ENCODE data around the gene JUP.
A peak's percentile ranks its signal among the peaks of the same experiment; 100 is the strongest.

The JUP gene

DNA sequence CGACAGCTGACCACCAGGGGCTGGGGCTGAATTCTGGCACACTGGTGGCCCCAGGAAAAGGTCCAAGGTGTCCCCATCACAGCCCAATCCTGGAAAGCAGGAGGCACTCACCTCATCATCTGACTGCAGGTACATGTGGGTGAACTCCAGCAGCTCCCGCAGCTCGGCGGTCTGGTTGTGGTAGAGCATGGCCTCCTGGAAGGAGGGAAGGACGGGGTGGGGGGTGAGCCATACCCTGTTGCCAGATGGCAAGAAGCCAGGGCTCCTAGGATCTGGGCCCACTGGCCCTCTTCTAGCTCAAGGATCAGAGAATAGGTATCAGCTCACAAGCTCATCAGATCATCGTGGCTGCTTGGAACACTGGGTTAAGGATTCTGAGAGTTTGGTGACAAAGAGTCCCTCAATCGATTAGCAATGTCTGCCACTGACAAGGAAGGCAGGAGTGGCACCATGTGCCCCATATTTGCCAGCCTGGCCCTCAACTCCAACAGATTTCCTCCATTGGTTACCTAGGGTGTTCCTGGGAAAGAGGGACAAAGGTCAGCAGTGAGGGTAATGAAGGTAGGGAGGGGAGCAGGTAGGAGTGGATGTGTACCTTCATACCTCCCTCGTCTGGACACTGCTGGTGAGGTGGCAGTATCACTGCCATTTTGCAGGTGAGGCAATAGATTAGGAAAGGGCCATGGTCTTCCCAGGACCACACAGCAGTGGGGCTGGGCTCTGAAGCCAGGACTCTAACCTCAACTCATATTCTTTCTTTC, 20.4 kb upstream of the JUP start:
- no peak for DNase-seq

DNA sequence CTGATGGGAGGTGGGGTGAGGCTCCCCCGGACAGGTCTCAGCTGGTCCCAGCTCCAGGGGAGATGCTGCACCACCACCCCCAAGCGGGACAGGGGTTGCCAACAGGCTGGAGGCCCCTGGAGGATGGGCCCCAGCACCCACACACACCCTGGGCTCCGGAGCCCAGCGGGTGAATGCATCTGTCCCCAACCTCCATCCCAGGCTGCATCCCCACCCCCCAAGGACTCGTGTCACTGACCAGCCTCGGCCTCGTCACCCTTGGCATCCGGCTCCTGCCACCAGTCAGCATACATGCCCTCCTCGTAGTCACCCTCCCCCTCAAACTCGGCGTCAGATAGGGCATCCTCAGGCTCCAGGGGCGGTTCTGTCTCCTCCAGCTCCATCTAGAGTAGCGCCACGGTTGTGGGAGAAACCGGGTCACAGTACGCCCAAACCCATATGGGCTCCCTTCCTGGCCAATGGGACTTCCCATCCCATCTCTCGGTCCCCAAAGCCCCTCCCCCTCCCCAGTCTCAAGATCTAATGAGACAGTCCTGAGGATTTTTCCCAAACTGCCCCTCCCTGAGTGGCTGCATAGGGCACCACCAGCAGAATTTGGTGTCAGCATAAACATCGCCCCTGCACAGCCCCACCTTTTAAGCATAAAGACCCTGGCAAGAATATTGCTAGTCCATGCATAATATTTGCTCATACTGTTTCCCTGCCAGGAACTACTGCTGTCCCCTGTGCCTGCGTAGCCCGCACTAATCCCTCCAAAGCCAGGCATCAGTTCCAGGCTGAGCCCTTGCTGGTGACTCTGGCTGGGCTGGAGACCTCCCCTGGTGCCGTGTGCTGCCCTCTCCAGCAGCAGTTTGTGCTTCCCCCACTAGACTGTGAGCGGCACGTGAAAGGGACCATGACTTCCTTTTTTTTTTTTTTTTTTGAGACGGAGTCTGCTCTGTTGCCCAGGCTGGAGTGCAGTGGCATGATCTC, 16.8 kb upstream of the JUP start:
- DNase-seq: no peak

DNA sequence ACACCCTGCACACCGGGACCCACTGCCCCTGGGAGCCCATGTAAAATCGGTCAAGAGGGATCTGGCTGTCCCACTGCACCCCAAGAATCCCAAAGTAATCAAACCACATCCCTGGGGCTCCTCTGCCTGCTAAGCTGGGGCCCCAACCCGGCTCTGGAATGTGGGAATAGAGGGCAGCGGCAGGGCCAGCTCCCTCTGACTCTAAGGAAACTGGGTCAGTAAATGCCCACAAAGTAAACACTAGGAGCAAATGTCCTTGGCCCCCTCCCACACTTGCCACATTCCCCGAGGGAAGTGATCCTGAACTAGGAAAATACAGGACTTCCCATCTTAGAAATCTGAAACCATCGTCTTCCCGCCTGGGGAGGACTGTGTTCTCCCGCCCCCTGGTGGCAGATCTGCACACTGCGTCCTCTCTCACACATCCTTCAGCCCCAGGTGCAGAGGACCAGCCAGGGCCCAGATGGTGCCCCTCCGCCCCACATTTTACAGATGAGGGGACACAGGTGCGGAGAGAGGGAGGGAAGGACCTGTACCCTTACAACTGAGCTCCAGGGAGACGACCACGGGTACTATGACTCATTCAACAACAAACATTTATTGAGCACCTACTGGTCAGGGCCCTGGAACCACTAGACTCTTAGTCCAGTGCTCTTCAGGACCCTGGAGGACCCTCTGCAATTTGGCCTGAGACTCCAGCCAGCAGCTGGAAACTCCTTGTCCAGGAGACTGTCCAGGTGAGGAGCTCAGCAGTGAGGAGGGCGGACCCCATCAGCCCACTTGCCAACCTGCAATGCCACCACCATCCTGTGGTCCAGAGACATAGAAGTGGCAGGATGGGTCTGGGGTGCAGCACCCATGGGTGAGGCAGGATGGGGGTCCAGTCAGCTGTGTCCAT, 15.1 kb upstream of the JUP start:
- peak; percentile 73 for DNase-seq

DNA sequence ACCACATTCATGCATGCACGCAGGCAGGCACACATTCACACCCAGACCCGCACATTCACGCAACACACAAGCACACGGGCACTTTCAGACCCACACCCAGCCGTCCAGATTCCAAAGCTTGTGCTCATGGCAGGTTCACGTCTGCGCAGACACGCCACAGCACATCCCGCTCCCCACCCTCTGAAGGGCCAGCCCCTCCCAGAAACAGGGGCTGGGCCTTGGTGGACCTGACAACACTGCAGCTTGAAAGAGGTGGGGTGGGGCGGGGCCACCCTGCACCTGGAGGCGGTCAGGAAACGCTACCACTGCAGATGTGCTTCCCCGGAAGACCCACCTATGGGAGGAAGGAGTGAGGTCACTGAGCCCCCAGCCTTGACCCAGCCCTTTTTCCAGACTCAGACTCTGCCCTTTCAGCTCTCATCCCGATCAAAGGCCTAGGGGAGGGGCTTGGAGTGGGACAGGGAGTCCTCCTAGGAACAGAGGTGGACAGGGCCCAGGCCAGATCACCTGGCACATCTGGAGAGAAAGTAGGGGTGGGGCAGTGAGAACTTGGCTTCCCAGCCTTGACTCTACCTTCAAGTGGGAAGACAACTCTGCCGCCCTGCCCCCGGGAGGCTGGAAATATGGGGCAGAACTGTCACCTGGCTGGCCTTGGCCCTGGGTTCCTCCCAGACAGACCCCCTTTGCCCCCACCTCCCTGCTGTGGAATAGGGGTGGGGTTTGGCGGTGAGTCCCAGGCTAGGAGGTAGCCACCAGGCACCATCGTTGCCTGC, 14.3 kb upstream of the JUP start:
- no peak for DNase-seq

DNA sequence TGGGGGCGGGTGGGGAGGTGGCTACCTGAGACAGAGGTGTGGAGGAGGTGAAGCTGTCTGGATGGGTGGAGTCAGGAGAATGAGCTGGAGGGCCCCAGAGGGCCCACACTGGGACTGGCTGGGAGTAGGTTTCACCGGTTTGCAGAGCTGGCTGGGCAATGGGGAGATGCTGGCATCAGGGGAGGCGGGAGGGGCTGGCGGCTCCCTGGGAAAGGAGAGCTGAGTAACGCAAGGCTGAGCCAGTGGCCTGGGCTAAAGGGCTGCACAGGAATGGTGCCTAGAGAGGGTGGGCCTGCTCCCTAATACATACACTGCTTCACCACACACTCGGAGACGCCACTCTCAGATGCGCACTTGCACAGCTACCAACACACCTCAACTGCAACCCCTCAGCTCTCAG, 12.9 kb upstream of the JUP start:
- no peak for DNase-seq

DNA sequence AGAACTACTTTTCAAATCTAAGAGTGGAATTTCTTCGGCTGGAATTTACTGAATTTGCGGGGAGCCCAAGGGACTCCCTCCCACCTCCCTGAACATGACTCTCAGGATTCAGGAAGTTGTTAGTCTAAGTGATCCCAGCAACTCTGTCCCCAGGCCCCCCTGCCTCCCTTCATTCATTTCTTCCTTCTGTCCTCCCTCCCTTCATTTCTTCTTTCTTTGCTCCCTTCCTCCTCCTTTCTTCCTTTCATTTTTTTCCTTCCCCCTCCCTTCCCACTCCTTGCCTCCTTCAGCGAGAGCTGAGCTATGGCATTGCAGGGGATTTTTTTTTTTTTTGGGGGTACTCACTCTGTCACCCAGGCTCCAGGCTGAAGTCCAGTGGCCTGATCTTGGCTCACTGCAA, 10.9 kb upstream of the JUP start:
- DNase-seq: no peak

DNA sequence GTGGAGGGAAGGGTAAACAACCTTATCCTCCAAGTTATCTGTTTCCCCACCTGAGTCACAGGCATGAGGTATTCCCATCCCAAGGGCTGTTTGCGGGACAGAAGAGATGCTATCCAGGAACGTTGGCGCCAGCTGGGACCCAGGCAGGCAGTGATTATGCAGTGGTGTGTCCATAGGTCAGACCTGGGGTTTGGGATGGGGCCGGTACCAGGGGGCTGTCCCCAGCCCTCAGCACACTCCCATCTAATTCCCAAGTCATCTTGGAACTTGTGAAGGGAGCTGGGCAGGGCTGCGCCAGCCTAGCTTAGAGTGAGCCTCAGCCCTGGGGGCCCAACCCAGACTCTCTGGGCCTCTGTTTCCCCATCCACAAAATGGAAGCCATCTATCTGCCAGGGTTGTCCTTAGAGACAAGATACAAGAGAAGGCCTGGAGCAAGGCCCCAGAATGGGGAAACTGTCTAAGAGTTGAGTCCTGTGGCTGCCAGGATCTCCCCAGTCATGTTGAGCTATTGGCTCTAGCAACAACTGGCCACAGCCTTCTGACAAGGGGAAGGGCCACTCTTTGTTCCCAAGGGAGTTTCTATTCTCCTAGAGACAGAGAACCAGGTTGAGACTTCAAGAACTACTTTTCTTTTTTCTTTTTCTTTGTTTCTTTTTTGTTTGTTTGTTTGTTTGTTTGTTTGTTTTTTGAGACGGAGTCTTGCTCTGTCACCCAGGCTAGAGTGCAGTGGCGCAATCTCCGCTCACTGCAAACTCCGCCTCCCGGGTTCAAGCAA, 9.8 kb upstream of the JUP start:
- no peak for DNase-seq

DNA sequence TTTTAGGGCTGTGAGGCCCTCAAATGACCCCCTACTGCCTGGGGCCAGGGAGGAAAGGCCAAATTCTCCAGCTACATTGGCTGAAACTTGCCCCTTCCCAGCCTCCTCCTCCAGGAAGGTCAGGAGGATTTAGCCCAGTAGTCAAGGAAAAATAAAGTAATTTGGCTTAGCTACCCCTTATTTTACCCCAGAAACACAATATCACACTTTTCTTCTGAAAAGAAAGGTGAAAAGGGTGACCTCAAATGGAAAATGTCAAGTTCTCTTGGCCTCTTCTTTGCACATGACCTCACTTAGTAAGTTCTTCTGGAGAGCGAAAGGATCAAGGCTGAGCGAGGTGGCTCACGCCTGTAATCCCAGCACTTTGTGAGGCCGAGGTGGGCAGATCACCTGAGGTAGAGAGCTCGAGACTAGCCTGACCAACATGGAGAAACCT, 8.0 kb upstream of the JUP start:
- no peak for DNase-seq

DNA sequence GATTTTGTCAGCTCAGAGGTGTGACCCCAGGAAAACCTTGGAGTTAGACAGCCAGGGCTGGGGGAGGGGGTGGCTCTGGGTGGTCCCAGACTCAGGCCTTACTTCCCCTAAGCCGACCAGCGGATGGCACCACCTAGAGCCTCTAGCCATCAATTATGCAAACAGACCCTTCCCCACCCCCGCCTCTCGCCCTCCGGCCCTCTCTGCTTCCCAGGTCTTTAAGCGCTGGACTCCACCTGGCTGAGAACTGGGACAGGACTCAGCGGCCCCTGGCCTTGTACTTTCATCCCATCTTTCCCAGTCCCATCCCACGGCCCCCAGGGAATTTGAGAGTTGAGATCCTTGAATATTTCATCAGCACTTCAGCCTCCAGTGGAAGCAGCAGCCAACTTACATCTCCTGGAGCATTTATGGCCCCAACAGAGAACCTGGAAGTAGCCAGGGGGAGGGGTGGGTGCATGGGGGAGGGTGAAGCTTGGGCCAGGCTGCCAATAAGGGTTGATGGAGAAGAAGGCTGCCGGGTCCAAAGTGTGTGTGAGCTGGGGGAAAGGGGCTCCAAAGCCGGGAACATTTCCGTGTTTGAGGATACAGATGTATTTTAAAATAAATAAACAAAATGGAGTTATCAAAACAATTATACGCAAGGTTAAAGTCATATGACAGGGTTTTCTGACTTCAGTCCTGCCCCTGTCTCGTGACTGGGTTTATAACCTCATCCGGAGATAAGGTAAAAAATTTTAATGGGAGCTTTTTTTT, 7.5 kb upstream of the JUP start:
- DNase-seq: no peak

DNA sequence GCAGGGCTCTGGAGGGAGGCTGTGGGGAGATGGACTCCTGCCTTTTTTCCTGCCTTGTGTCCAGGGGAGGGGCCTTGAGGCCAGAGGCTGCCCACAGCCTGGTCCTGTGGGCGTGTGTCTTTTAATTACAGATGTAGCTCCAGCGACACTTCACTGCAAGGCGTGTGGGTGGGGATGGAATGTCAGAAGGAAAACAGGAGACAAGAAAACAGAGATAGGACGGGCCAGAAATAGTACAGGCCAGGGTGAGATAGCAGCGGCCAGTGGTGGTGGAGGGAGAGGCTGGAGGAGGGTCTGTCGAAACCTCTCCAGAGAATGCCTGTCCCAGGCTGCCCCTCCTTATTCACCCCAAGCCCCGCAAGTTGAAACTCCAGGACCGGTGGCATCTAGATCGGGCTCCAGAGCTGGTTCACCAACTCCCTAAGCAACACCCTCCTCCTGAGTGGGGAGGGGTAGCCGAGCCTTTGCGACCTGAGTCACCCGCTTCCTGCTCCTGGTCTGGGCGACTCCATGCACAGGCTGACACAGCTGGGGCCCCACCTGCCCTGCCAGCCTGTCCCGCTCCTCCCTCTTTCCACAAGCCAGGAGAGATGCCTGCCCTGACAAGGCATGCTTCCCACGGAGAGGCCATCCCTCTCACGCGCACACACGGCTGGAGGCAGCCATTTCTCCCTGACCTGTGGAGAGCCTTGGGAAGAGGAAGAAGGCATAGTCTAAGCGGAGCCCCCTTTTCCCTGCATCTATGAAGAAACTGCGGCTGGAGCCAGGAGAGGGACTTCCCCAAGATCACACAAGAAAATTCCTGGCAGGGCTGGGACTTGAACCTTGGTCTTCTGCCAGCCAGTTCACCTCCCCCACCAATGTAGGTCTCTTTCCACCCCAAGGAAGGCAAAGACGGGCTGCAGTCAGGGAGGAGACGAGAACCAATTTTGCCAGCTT, 6.6 kb upstream of the JUP start:
- DNase-seq: no peak

DNA sequence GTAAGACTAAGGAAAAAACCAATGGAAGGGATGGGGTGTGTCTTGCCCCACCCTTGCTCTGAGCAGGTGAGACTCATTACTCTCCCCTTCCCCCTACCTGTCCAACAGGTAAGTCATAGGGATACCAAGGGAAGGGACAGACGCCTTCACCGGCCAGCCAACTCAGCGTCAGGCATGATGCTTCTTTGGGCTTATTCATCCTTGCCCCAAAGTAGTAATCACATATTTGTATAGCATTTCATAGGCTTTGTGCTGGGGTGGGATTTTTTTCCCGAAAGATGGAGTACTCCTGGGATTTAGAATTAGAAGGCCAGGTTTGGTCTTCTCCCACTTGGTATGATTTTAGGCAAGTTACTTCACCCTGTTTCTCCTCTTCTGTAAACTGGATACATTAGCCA, 509 bp upstream of the JUP start:
- DNase-seq: no peak

DNA sequence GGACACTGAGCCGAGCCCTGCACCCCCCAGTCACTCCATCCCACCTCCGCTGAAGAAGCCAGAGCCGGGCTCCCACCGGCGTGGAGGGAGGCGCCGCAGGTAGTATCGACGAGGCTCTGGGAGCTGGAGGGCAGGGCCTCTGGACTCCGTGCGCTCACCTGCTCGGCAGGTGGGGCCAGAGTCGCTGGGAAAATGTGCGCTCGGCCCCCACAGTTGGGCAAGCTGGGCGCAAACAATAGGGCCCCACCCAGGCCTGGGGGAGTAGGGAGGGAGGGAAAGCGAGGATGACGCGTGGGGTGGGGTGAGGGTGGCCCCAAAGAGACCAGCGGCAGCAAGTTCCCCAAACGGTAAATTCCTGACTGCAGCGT, 668 bp downstream of the JUP start:
- no peak for DNase-seq

DNA sequence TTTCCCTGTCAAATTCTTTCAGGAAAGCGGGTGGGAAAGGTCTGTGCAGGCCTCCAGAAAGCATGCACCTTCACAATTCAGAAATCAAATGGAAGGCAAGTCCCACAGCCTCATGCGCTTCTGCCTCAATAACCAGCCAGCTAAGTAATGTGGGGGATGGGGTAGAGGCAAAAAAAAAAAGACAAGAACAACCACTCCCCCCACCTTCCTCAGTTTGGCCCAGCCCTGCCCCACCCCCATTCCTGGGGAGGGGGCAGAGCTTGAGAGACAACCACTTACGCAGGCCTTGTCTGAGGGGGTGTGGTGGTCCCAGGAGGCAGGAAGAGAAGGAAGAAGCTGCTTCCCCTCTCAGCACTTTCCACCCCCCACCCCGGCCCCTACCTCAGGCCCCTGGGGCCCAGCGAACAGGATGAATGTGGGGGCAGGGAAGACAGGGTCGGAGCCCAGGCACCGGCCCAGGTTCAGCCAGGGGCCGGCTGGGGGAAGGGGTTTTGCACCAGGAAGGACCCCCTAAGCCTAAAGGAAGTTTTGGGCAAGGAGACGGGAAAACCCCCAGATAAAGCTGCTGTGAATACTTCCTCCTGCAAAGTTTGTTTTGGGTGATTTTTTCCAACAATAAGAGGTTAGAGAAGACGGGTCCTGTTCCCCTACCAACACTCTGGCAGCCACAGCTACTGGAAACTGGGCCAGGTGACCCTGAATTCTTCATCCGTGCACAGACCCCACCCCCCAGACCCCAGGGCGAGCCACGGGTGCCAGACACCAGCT, 1.2 kb downstream of the JUP start:
- no peak for DNase-seq

DNA sequence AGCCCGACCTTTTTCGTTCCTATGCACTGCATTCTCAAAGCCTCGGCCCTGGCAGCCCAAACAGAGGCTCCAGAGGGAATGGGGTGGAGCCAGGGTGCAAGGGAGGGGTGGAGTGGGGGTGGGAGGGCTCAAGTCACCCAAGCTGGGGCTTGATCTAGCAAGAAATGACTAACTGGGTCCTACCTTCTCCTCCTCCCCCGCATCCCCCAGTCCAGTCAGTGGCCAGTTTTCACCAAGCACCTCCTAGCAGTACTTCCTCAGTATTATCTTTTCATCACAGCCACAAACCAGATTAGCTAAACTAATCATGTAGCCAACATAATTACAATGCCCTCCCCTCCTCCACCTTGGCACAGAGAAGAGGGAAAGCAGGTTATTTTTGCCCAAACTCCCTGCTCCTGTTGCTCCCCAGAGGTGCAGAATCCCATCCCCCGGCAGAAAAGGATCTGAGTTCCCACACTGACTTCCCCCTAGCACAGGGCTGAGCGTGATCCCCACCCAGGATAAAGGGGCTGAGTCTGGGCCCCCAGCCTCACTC, 2.2 kb downstream of the JUP start:
- DNase-seq: no peak

DNA sequence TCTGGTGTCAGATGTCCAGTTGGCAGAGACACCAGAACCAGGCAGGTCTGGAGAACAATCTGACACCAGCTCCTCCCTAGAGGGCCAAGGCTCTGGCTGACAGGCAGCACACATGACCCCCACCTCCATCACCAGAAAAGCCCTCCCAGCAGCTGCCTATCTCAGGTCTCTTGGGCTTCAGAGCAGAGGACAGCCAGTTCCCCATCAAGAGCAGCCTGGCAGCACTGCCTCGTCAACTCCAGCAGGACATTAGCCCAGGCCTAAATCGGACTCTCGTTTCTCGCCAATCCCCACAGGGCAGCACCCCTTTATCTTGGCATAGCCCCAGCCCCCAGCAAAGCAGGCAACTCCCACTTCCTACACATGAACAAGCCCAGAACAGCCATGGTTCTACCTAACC, 4.4 kb downstream of the JUP start:
- no peak for DNase-seq

DNA sequence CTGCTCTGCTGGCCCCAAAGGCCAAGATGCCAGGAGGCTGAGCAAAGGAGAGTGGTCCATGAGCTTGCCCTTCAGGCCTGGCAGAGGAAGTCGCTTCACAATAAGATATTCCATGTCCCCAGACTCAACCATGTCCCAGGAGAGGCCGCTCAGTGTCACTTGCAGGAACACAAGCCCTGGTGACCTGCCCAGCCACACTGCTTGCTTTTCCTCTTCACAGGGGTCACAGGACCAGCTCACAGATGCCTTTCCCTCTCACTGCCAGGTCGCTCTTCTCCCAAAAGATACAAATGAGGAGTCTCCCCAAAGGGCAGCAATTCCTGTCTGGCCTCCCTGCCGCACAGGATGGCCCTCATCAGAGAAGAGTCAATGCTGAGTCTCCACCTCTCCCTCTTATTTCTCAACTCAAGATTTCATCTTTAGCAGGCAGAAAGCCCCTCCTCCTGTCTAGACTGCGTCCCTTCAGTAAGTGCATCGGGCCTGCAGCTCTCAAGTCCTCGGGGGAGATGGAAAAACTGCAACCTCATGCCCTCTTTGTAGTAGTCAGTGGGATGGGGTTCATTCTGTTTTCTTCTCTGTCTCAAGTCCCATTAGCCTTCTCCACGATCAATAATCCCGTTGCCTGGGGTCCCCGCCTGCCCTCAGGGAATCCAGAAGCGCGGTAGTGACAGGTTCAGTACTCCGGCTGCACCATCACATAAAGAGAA, 5.0 kb downstream of the JUP start:
- no peak for DNase-seq

DNA sequence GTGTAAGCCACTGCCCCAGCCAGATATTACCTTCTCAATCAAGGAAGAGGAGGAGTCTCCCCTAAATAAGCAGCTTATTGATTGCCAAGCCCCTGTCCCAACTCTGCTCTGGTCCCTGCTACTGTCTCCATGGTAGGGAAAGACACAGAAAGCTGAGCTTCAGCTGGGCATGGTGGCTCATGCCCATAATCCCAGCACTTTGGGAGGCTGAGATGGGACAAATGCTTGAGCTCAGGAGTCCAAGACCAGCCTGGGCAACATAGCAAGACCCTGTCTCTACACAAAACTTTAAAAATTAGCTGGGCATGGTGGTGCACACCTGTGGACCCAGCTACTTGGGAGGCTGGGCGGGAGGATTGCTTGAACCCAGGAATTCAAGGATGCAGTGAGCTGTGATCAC, 6.6 kb downstream of the JUP start:
- no peak for DNase-seq

All from activated naive CD4-positive, alpha-beta T cell treated with anti-CD3 and anti-CD28 coated beads, Interleukin-2, amount 50 U/mL, for 16 hours (primary cell).